ENCODE results near the gene LOXL1. TPM values are rescaled to one million over a fixed set of nuclear protein-coding genes. Genes with fewer than 3 reads are reported as not detected.

Gene LOXL1
- total and polyA plus RNA-seq, 9 of the 15 experiments (the other 6 are each of a cell fraction or from before 2014, with no cell fraction given), result 0.14 TPM; not detected in 8

DNA sequence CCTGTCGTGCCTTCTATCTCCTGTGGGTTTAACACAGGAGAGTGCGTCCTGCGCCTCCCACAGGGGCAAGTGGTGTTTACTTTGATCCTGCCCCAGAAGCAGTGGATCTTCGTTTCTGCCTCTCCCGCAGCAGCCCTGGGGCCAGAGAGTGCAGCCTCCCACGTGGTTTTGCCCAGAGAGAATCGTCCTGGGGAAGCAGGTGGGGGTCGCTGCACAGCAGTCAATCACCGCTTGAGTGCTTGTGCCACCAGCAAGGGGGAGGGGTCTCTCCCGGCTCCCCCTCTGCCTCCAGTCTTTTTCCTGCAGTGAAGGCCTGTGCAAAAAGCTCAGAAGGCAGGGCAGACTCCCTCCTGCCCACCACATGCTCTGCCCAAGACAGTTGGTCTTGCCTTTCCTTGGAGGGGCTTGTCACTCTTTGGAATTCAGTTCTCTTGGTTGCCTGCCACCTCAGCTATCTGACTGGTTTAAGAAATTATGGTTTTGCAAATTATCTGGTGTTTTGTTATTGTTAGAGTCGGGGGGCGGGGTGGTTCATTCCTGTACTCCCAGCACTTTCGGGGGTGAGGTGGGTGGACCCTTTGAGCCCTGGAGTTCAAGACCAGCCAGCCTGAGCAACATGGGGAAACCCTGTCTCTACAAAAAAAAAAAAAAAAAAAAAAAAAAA, 39.0 kb downstream of the LOXL1 start:
- no peak overlapping the region; a peak in 1 of 4 replicates for H3K9ac ChIP-seq (ENCODE audit: insufficient read depth in 1 of 2, low read depth in 2 of 2, low read length in 2 of 2)
- DNase-seq (ENCODE audit: extremely low read depth in 1 of 4, low spot score in 3 of 4), result no peak
- intact Hi-C loops (cut with micrococcal nuclease) (no loop called here), in situ Hi-C loops (cut with MboI) (loop anchor here (25.0 kb wide), 1 partner anchor 1322 kb away; the partner anchor contains the start of gene GOLGA6D)
- no peak overlapping the region for H3K27ac ChIP-seq (ENCODE audit: extremely low read depth, low read depth, low read length)
- no peaks in the 10 kb centered on the region; the same call in 1 of the 2 replicates for H4K20me1 ChIP-seq (replicated peaks; ENCODE audit: control insufficient read depth, insufficient read depth, low read length)
- FAIRE-seq, result no peak
- H3K79me2 ChIP-seq (ENCODE audit: control insufficient read depth, insufficient read depth, low read length), result no peaks in the 10 kb centered on the region
- no TSS peak for BruUV-seq (replicated peaks)
- H3K9me1 ChIP-seq (ENCODE audit: control insufficient read depth, insufficient read depth, low read length), result no peaks in the 10 kb centered on the region
- ATAC-seq, result peak; percentile 67
- H3K36me3 ChIP-seq (ENCODE audit: control insufficient read depth, insufficient read depth, low read length), result no peaks in the 10 kb centered on the region
- WGBS (ENCODE audit: insufficient coverage, low coverage, missing lambda C conversion rate), result 13% methylated on average over 13 of the region's 13 CpGs
- no peak overlapping the region for H3K4me3 ChIP-seq
- H2AFZ ChIP-seq (ENCODE audit: low read depth, low read length), result peak overlapping the region; percentile 67
- POLR2A ChIA-PET, result interaction anchor here (0.6 kb wide), 2 partner anchors 42 to 47 kb away, joined by 3 read pairs; no protein-coding TSS in a partner anchor
- peak overlapping the region; percentile 40; the same call in 1 of the 2 replicates for H3K4me2 ChIP-seq (ENCODE audit: insufficient read depth, low read length)
- CTCF ChIA-PET (ENCODE audit: low intra/inter-chr PET ratio), result interaction anchor here (0.6 to 2.4 kb wide), 3 partner anchors 11 to 91 kb away, joined by 4 to 17 read pairs (median 7); no protein-coding TSS in a partner anchor
- no peaks in the 10 kb centered on the region for H3K9me3 ChIP-seq (replicated peaks; ENCODE audit: control insufficient read depth, insufficient read depth, low read depth, low read length)
- peaks cover 0 to 5% of the 10 kb centered on the region in 2 experiments; a peak in 2 of 5 replicates for H3K4me1 ChIP-seq (replicated peaks in 1 of 2; ENCODE audit: control insufficient read depth in 2 of 2, insufficient read depth in 2 of 2, low read length in 2 of 2)
- H3K27me3 ChIP-seq (ENCODE audit: control insufficient read depth in 2 of 2, insufficient read depth in 2 of 2, low read length in 2 of 2), result peaks cover 6 to 17% of the 10 kb centered on the region in 2 experiments; a peak in 4 of 5 replicates
- no peak for TF ChIP-seq ESRRB (CRISPR knock-in tag; IDR thresholded peaks at IDR 0.05; ENCODE audit: borderline replicate concordance)

DNA sequence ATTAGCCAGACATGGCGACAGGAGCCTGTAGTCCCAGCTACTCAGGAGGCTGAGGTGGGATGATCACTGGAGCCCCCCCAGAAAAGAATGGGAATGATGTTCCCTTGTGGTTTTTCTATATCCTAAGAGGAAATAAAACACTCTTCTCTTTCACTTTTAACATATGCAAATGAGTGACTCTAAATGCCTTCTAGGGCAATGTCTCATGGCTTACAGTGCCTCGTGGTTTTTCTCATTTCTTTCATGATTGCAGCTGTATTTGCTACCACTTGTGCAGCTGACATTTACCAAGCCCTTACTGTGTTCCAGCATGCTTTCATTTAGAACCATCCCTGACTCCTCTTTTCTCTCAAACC, 39.5 kb downstream of the LOXL1 start:
- intact Hi-C loops (cut with micrococcal nuclease) (no loop called here), in situ Hi-C loops (cut with MboI) (loop anchor here (25.0 kb wide), 1 partner anchor 1322 kb away; the partner anchor contains the start of gene GOLGA6D)
- H4K20me1 ChIP-seq (replicated peaks; ENCODE audit: control insufficient read depth, insufficient read depth, low read length), result no peaks in the 10 kb centered on the region; the same call in 1 of the 2 replicates
- no peak for FAIRE-seq
- ChIA-PET CTCF (ENCODE audit: low intra/inter-chr PET ratio) (interaction anchor here (2.4 kb wide), 1 partner anchor 15 kb away, joined by 17 read pairs; no protein-coding TSS in a partner anchor), POLR2A (interaction anchor here (0.6 kb wide), 2 partner anchors 42 to 46 kb away, joined by 3 read pairs; no protein-coding TSS in a partner anchor)
- H3K9me3 ChIP-seq (replicated peaks; ENCODE audit: control insufficient read depth, insufficient read depth, low read depth, low read length), result no peaks in the 10 kb centered on the region
- H3K4me3 ChIP-seq, result no peak overlapping the region
- no peak overlapping the region for H3K4me2 ChIP-seq (ENCODE audit: insufficient read depth, low read length)
- TF ChIP-seq ZNF175 (CRISPR knock-in tag; IDR thresholded peaks at IDR 0.05; ENCODE audit: low read depth) (no peak), PCBP1 (IDR thresholded peaks at IDR 0.05; ENCODE audit: low read depth, low read length, poor library complexity, severe bottlenecking) (no peak), ZNF124 (CRISPR knock-in tag; IDR thresholded peaks at IDR 0.05) (no peak)
- WGBS (ENCODE audit: insufficient coverage, low coverage, missing lambda C conversion rate), result 0% methylated on average over 2 of the region's 2 CpGs
- no peak for ATAC-seq
- no peak for DNase-seq (ENCODE audit: extremely low read depth in 1 of 4, low spot score in 3 of 4)
- H3K9ac ChIP-seq (ENCODE audit: insufficient read depth in 1 of 2, low read depth in 2 of 2, low read length in 2 of 2), result no peak overlapping the region
- no peak overlapping the region for H3K27ac ChIP-seq (ENCODE audit: extremely low read depth, low read depth, low read length)
- no peaks in the 10 kb centered on the region for H3K79me2 ChIP-seq (ENCODE audit: control insufficient read depth, insufficient read depth, low read length)
- peaks cover 0 to 5% of the 10 kb centered on the region in 2 experiments; a peak in 2 of 5 replicates for H3K4me1 ChIP-seq (replicated peaks in 1 of 2; ENCODE audit: control insufficient read depth in 2 of 2, insufficient read depth in 2 of 2, low read length in 2 of 2)
- no TSS peak for BruUV-seq (replicated peaks)
- H3K36me3 ChIP-seq (ENCODE audit: control insufficient read depth, insufficient read depth, low read length), result no peaks in the 10 kb centered on the region
- peaks cover 6 to 17% of the 10 kb centered on the region in 2 experiments; a peak in 4 of 5 replicates for H3K27me3 ChIP-seq (ENCODE audit: control insufficient read depth in 2 of 2, insufficient read depth in 2 of 2, low read length in 2 of 2)
- H3K9me1 ChIP-seq (ENCODE audit: control insufficient read depth, insufficient read depth, low read length), result no peaks in the 10 kb centered on the region
- H2AFZ ChIP-seq (ENCODE audit: low read depth, low read length), result no peak overlapping the region

All from K562 (cell line).